Keratinocyte (primary cell): ENCODE data around the gene KRTAP12-1. TPM values are rescaled to one million over a fixed set of nuclear protein-coding genes. Genes with fewer than 3 reads are reported as not detected.

Experiments
- DNase-seq: peaks from one replicate; pipeline ENCODE4 v3.0.0-alpha.2; 2011; ENCODE audit warnings: low read depth, missing footprints, low spot score
- FAIRE-seq: peaks from 2 replicates; lab custom pipeline; 2011; peaks lifted over from hg19 to GRCh38; lab: Jason Lieb, UNC
- H2AFZ ChIP-seq: 2 replicates; pipeline ENCODE4 v1.6.0; 2012; ENCODE audit warnings: low read length, control low read depth, inconsistent platforms; ENCODE audit not compliant: control insufficient read depth
- H3K27ac ChIP-seq: 2 replicates; pipeline ENCODE4 v1.5.1; 2011; ENCODE audit warnings: low read length; ENCODE audit not compliant: control insufficient read depth, insufficient read depth
- H3K27me3 ChIP-seq: 3 replicates; pipeline ENCODE4 v1.6.0; 2011; ENCODE audit warnings: low read length; ENCODE audit not compliant: control insufficient read depth, insufficient read depth; ENCODE audit errors: extremely low read depth
- H3K36me3 ChIP-seq, 2 experiments: 2 replicates in 1 of 2; 3 replicates in 1 of 2; pipeline ENCODE4 v1.5.1; 2011; ENCODE audit warnings: low read length in 2 of 2, mild to moderate bottlenecking in 1 of 2; ENCODE audit not compliant: control insufficient read depth in 2 of 2, insufficient read depth in 2 of 2; ENCODE audit errors: extremely low read depth in 1 of 2
- H3K4me1 ChIP-seq: 3 replicates; pipeline ENCODE4 v1.5.1; 2011; ENCODE audit warnings: low read length; ENCODE audit not compliant: control insufficient read depth, insufficient read depth; ENCODE audit errors: extremely low read depth
- H3K4me2 ChIP-seq: 3 replicates; pipeline ENCODE4 v1.6.0; 2011; ENCODE audit warnings: low read depth, low read length; ENCODE audit not compliant: control insufficient read depth, insufficient read depth; ENCODE audit errors: extremely low read depth
- H3K4me3 ChIP-seq, 3 experiments: fragments of 200-600 bp in 1 of 3; sonication (generic) in 1 of 3; 2 replicates in 2 of 3; 3 replicates in 1 of 3; pipeline ENCODE4 v1.5.1; 2011 to 2016; ENCODE audit warnings: low read length in 3 of 3, mild to moderate bottlenecking in 3 of 3, control low read depth in 2 of 3, inconsistent platforms in 1 of 3, low read depth in 1 of 3, mixed read lengths in 1 of 3, mixed run types in 1 of 3, moderate library complexity in 1 of 3; ENCODE audit not compliant: control insufficient read depth in 2 of 3, insufficient read depth in 2 of 3; ENCODE audit errors: extremely low read depth in 1 of 3
- H3K79me2 ChIP-seq: 2 replicates; pipeline ENCODE4 v1.6.0; 2012; ENCODE audit warnings: low read length; ENCODE audit not compliant: control insufficient read depth, insufficient read depth
- H3K9ac ChIP-seq: 3 replicates; pipeline ENCODE4 v1.6.0; 2011; ENCODE audit warnings: low read length; ENCODE audit not compliant: control insufficient read depth, insufficient read depth; ENCODE audit errors: extremely low read depth
- H3K9me1 ChIP-seq: 3 replicates; pipeline ENCODE4 v1.6.0; 2011; ENCODE audit warnings: low read length; ENCODE audit not compliant: control insufficient read depth, insufficient read depth; ENCODE audit errors: extremely low read depth
- H3K9me3 ChIP-seq: 2 replicates; pipeline ENCODE4 v1.5.1; 2012; ENCODE audit warnings: low read depth, low read length; ENCODE audit not compliant: control insufficient read depth
- H4K20me1 ChIP-seq: 3 replicates; pipeline ENCODE4 v1.6.0; 2011; ENCODE audit warnings: low read length; ENCODE audit not compliant: control insufficient read depth, insufficient read depth; ENCODE audit errors: extremely low read depth
- EZH2 ChIP-seq: IDR thresholded peaks from one replicate; pipeline ENCODE4 v1.6.1; 2012; ENCODE audit warnings: inconsistent platforms, mild to moderate bottlenecking, low read length, moderate library complexity
- dilution Hi-C: fragments of 300-500 bp; cut with MboI; formaldehyde crosslinking; loops from one replicate; pipeline ENCODE4 v1.7.0; 2020; ENCODE audit warnings: low sequenced_read_pairs; ENCODE audit not compliant: extremely low pct_ligation_motif_present
- polyA plus RNA-seq, 5 experiments: library from polyadenylated mRNA; depleted of rRNA in 3 of 5; stranded (reverse) in 3 of 5; stranded (forward) in 1 of 5; unstranded in 1 of 5; fragments of >200 nt; gene quantifications; 1 replicate in 1 of 5; 2 replicates in 3 of 5; 3 replicates in 1 of 5; pipeline versions ENCODE4 v1.2.1 to v1.2.3, GENCODE V29; 2011 to 2012; ENCODE audit warnings: missing spikeins in 2 of 5, low read depth in 1 of 5, low replicate concordance in 1 of 5
- TF ChIP-seq, protein P1 (sequence below), 3 experiments: IDR thresholded peaks in 1 of 3; conservative IDR thresholded peaks in 1 of 3; optimal IDR thresholded peaks in 1 of 3; 2 replicates in 2 of 3; 3 replicates in 1 of 3; pipeline versions ENCODE3 to v1.5.1; 2011; ENCODE audit warnings: low read length in 3 of 3, mild to moderate bottlenecking in 3 of 3, moderate library complexity in 2 of 3, control low read depth in 1 of 3, inconsistent platforms in 1 of 3; ENCODE audit not compliant: insufficient read depth in 2 of 3; ENCODE audit errors: extremely low read depth in 1 of 3

KRTAP12-1 gene
- polyA plus RNA-seq, 1 donor (not counting 4 experiments of a cell fraction or from before 2014, with no cell fraction given): not detected

DNA sequence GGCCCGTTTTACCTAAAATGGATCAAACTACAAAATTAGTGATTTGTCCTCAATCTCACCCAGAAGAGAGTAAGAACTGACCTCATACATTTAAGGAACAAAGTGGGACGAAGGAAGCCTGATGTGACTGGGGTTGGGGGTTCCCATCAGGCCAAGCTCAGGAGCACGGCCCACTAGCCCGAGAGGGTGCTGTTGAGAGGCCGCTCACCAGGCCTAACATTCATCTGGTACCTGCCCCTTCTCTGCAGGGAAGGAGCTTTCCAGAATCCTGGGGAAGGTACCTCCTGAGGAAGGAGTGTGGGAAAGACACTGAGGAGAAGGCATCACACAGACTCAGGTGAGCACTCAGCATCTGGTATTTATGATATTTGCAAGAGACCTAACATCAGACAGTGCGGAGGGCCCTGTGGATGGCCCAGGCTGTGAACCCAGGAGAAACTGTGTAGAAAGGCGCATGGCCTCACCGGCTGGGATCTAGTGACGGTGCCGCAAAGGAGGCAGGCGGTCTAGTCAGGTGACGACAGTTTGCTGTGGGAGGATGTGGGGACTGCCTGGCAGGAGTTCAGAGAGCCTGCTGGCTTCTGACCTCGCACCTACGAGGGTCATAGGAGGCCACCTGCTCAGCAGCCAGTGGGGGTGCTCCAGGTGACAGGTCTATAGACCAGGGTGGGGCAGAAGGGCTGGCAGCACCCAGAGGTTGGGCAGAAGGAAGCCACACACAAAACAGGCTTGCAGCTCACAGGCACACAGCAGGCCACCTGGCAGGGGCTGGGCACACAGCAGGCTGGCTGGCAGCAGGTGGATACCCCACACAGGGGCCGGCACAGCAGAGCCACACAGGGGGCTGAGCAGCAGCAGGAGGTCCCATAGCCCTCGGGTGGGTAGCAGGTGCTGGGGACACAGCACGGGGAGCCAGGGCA lies 28.0 kb downstream of the KRTAP12-1 start:
- dilution Hi-C loops: no loop called here
- Histone ChIP-seq H3K4me3 (no peak overlapping the region), H3K36me3 (no peaks in the 10 kb centered on the region), H3K27ac (no peak overlapping the region), H3K79me2 (no peaks in the 10 kb centered on the region), H3K4me1 (no peaks in the 10 kb centered on the region), H2AFZ (no peak overlapping the region), H3K9me1 (no peaks in the 10 kb centered on the region), H3K27me3 (no peaks in the 10 kb centered on the region), H3K9me3 (no peaks in the 10 kb centered on the region), H3K4me2 (no peak overlapping the region), H4K20me1 (no peaks in the 10 kb centered on the region), H3K9ac (no peak overlapping the region)
- FAIRE-seq (no peak), DNase-seq (no peak)
- TF ChIP-seq, protein P1, sequence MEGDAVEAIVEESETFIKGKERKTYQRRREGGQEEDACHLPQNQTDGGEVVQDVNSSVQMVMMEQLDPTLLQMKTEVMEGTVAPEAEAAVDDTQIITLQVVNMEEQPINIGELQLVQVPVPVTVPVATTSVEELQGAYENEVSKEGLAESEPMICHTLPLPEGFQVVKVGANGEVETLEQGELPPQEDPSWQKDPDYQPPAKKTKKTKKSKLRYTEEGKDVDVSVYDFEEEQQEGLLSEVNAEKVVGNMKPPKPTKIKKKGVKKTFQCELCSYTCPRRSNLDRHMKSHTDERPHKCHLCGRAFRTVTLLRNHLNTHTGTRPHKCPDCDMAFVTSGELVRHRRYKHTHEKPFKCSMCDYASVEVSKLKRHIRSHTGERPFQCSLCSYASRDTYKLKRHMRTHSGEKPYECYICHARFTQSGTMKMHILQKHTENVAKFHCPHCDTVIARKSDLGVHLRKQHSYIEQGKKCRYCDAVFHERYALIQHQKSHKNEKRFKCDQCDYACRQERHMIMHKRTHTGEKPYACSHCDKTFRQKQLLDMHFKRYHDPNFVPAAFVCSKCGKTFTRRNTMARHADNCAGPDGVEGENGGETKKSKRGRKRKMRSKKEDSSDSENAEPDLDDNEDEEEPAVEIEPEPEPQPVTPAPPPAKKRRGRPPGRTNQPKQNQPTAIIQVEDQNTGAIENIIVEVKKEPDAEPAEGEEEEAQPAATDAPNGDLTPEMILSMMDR (optimal IDR thresholded peaks at IDR 0.05 in 1 of 3, IDR thresholded peaks at IDR 0.05 in 1 of 3, conservative IDR thresholded peaks at IDR 0.05 in 1 of 3; ENCODE audit: extremely low read depth in 1 of 3, insufficient read depth in 2 of 3, low read length in 3 of 3): no peak
- TF ChIP-seq EZH2: no peak

DNA sequence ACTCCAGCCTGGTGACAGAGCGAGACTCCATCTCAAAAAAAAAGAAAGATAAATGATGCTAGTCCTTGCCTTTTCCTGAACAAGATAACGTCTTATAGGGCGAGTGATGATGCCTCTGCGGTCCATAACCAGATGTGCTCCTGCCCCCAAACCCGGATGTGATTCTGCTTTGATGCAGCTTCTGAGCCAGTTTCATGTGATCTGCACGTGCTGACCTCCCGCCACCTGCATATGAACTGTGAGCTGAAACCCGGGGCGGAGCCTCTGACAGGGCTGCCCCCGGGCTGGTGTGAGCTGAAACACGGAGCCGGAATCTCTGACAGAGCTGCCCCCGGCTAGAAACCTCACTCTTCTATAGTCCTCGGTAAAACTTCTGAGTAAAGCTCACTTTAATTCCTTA lies 28.8 kb downstream of the KRTAP12-1 start:
- no peaks in the 10 kb centered on the region for H4K20me1 ChIP-seq
- DNase-seq: no peak
- H2AFZ ChIP-seq: no peak overlapping the region
- no peak overlapping the region for H3K4me2 ChIP-seq
- H3K36me3 ChIP-seq: no peaks in the 10 kb centered on the region
- H3K9me3 ChIP-seq: no peaks in the 10 kb centered on the region
- dilution Hi-C loops: no loop called here
- no peaks in the 10 kb centered on the region for H3K27me3 ChIP-seq
- no peak overlapping the region for H3K9ac ChIP-seq
- H3K9me1 ChIP-seq: no peaks in the 10 kb centered on the region
- no peak overlapping the region for H3K4me3 ChIP-seq
- no peak for FAIRE-seq
- no peaks in the 10 kb centered on the region for H3K79me2 ChIP-seq
- TF ChIP-seq, protein P1 (optimal IDR thresholded peaks at IDR 0.05 in 1 of 3, IDR thresholded peaks at IDR 0.05 in 1 of 3, conservative IDR thresholded peaks at IDR 0.05 in 1 of 3; ENCODE audit: extremely low read depth in 1 of 3, insufficient read depth in 2 of 3, low read length in 3 of 3): no peak
- TF ChIP-seq EZH2: no peak
- no peaks in the 10 kb centered on the region for H3K4me1 ChIP-seq
- no peak overlapping the region for H3K27ac ChIP-seq
